Measurements from ENCODE around the gene GPRIN1. TPM values are rescaled to one million over a fixed set of nuclear protein-coding genes. Genes with fewer than 3 reads are reported as not detected.
"Not testable (repeated sequence)": the region's sequence is repeated elsewhere in the genome, so short reads cannot be mapped to it uniquely, and the experiment has no call there.

Gene GPRIN1
- total RNA-seq, 1 donor from 2014 or later = 1.1 TPM

DNA sequence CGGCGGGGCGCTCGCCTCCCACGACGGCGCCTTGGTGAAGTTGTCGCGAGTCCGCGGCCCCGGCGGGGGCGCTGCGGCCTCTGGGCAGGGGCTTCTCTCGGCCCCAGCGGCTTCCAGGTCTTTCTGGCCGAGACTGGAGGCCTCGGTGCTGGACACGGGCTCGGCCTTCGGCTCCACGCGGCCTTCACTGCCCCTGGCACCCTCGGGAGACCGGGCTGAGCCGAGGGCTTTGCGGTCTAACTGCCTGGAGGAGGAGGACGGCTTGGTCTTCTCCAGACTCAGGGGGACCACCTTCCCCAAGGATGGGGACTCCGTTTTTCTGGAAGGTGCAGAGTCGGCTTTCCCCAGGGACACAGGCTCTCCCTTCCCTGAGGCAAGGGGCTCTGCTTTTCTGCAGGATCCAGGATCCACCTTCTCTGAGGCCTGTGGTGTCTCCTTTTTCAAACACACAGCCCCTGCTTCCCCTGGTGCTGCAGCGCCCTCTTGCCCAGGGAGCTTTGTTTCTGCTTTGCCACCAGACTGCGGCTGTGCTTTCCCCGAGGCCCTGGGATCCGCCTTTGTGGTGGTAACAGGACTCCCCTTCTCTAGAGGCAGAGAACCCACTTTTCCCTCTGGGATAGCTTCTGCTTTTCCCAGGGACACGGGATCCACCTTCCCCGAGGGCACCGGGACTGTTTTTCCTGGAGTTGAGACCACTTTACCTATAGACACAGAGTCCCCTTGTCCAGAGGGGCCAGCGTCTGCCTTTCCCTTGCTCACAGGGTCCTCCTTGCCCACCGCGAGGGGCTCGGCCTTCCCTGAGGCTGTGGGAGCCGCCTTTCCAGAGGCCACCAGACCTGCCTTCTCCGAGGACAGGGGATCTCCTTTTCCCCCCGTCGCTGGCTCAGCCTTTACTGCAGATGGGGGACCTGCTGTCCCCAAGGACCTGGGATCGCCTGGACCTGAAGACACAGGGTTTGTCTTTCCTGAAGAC is 12.3 kb downstream of the GPRIN1 start:
- DNase-seq (ENCODE audit: low spot score) = no peak

DNA sequence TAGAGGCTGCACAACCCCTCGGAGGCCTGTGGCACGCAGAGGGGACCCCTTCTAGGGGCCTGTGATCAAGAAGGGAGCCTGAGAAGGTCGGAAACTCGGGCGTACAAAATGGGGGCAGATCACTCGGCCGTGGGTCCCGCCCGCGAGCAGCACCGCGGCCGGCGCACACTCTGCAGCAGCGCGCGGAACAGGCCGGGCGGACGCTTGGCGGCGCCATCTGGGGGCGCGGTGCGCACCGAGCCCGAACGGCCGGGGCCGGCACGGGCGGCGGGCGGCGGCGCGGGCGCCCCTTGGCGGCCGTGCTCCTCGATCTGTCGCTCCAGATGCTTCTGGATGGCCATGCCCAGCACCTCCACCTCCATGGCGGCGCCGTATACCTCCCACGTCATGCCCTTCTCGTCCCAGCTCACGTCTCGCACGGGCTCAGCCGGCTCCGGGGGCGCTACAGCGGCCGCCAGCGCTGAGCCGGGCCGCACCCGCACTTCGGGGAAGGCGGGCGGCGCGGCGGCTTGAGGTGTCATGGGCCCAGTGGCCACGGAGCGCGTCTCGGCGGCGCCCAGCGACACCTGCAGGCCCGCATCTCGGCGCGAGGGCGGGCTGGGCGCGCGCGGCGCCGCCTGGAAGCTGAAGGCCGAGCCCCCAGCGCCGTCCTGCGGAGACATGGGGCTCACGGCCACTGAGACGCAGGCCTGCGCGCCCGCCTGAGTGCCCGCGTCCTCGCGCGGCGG is 13.1 kb downstream of the GPRIN1 start:
- DNase-seq (ENCODE audit: low spot score) = peak; percentile 48

DNA sequence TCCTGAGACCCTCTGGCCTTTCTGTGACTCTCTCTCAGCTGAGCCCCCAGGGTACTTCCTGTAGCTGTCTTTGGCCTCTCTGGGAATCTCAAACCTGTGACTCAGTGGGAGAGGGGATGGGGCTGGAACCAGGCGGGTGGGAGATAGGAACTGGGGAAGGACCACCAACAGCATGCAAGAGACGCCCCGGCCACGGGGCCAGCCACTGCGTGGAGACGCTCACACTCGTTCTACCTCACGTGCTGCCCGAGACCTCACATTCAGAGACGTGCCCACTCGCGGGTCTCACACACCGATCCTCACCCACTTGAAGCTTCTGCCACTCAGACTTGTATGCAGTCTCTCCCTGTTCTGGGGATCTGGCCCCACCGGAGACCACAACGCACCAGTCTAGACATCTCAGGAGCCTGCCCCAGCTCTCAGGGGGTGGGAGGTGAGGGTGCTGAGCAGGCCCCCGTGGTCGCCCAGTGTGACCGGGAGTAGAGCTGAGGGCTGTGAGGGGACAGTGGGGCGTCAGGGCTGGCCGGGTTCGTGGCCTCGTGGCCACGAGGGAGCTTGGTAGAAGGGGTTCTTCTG is 13.8 kb downstream of the GPRIN1 start:
- DNase-seq (ENCODE audit: low spot score) = no peak

DNA sequence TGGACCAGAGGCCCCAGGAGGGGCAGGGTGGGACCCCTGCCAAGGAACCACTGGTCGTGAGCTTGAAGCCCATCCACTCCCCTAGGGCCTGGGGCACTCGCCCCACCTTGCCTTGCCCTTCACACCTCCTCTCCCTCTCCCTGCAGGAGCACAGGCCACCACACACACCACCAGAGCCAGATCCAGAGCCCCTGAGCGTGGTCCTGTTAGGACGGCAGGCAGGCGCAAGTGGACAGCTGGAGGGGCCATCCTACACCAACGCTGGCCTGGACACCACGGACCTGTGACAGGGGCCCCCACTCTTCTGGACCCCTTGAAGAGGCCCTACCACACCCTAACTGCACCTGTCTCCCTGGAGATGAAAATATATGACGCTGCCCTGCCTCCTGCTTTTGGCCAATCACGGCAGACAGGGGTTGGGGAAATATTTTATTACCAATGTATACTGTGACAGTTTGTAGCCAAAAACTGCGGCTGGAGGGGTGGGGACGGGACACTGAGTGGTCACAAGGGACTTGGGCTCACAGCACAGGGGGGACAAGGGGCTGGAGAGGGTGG is 14.5 kb downstream of the GPRIN1 start:
- no peak for DNase-seq (ENCODE audit: low spot score)

DNA sequence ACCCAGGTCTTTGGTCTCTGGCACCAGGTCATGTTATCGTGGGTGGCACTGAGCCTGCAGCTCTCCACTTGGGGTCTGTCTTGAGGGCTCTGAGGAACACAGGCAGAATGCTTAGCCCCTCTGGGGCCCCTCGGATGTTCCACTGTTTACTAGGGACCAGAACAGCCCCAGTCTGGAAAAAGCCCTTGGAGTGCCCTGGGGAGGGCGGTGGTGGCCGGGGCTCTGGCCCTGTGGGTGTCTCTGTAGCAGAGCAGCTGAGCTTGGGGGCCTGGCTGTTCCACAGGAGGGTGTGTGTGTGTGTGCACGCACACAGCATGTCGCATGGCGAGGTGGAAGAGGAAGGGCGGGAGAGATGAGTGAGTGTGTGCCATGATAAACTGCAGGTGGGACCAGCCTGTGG is 15.4 kb downstream of the GPRIN1 start:
- no peak for DNase-seq (ENCODE audit: low spot score)

DNA sequence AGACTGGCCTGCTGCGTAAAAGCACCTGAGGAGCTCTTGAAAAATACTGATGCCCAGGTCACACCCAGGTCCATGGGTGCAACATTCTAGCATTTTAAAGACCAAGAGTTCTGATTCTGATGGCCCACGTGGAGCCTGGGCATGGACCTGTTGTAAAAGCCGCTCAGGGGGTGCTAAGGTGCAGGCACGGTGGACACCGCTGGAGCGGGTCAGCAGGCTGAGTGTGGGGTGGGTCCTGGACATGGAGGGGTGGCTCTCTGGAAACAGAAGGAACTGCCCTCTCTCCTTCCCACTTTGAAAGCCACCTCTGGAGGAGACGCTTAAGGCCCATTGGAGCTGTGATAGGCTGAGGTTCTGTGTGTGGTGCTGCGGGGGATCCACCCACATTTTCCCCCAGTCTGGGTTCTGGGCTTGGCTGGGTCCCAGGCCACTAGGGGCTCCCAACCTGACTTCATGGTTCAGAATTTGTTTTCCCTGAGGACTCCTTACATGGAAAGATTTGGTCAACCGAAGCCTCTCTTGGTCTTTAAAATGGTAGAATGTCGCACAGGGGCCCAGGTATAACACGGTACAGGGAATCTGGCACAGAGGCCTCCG is 16.6 kb downstream of the GPRIN1 start:
- DNase-seq (ENCODE audit: low spot score) = no peak

DNA sequence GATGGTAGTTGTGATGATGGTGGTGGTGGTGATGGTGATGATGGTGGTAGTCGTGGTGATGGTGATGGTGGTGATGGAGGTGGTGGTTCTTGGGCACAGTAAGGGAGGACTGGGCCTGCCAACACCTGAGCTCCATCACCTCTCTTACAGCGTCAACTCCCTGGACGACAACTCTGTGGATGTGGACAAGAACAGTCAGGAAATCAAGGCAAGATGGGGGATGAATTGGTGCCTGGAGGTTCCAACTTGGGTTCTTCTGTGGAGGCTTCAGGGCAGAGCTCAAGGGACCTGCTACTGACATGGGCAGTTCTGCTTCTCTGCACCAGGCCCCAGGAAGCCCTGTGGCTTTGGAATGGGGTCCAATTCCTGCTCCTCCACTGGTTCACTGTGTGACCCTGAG is 17.4 kb downstream of the GPRIN1 start:
- no peak for DNase-seq (ENCODE audit: low spot score)

DNA sequence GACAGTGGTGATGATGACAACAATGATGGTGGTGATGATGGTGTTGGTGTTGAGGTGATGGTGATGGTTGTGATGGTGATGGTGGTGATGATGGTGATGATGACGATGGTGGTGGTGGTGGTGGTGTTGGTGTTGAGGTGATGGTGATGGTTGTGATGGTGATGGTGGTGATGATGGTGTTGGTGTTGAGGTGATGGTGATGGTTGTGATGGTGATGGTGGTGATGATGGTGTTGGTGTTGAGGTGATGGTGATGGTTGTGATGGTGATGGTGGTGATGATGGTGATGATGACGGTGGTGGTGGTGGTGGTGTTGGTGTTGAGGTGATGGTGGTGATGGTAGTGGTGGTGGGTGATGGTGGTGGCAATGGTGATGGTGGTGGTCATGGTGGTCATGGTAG is 18.3 kb downstream of the GPRIN1 start:
- not testable (repeated sequence) for DNase-seq (ENCODE audit: low spot score)

DNA sequence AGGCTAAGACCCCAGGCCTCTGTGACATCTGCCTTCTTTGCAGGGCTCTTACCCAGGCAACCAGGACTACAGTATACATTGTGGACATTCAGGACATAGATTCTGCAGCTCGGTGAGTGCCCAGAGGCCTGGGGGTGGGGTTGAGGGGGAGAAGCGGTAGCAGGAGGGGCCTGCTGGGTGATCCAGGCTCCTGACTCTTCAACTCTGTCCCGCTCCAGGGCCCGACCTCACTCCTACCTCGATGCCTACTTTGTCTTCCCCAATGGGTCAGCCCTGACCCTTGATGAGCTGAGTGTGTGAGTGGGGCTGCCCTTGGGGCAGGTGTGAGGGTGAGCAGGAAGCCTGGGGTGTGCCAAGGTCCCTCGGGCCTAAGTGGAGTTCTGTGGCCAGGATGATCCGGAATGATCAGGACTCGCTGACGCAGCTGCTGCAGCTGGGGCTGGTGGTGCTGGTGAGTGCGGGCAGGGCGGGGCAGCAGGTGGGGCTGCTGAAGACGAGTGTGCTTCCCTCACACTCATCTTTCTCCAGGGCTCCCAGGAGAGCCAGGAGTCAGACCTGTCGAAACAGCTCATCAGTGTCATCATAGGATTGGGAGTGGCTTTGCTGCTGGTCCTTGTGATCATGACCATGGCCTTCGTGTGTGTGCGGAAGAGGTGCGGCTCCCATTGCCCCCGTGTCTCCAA is 19.8 kb downstream of the GPRIN1 start:
- no peak for DNase-seq (ENCODE audit: low spot score)

DNA sequence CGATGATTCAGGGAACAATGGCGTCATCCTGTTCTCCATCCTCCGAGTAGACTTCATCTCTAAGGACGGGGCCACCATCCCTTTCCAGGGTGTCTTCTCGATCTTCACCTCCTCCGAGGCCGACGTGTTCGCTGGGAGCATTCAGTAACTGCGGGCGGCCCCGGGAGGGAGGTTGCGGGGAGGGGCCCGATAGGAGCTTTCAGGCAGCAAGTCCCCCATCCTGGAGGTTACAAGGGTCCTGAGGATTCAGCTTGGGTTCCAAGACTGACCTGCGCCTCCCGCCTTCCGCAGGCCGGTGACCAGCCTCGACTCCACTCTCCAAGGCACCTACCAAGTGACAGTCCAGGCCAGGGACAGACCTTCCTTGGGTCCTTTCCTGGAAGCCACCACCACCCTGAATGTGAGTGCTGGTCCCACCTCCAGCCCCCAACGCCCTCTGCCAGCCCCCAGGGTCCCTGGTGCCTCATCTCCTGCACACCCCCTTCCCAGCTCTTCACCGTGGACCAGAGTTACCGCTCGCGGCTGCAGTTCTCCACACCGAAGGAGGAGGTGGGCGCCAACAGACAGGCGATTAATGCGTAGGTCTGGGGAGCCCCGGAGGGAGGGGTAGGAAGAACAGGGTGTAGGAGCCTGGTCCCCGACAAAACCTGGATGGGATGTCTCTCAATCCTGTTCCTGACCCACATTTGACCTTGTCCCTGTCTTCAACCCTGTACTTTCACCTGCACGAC is 20.8 kb downstream of the GPRIN1 start:
- no peak for DNase-seq (ENCODE audit: low spot score)

DNA sequence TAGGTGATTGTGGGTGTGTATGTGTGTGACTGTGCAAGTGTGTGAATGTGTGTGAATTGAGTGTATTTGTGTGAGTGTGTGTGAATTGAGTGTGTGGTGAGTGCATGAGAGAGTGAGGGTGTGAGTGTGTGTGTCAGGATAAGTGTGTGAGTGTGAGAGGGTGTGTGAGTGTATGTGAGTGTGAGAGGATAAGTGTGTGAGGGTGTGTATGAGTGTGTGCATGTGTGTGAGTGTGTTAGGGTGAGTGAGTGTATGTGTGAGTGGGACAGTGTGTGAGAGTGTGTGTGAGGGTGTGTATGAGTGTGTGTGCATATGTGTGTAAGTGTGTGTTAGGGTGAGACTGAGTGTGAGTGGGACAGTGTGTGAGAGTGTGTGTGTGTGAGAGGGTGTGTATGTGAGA is 21.7 kb downstream of the GPRIN1 start:
- DNase-seq (ENCODE audit: low spot score) = no peak

DNA sequence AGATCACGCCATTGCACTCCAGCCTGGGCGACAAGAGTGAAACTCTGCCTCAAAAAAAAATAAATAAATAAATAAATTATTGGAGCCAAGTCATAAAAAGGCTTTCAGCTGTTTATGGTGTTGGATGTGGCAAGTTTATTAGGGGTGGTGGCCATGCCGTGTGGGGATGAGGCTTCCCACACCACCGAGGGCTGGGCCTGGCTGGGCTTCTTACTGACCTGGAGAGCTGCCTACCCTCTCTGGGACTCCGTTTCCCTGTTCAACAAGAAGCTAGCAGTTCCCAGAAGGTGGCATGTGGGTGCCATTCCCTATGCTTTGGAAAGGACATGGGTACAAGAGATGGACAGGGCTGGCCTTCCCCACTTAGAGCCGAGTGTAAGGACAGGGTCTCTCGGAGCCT is 22.6 kb downstream of the GPRIN1 start:
- DNase-seq (ENCODE audit: low spot score) = no peak

DNA sequence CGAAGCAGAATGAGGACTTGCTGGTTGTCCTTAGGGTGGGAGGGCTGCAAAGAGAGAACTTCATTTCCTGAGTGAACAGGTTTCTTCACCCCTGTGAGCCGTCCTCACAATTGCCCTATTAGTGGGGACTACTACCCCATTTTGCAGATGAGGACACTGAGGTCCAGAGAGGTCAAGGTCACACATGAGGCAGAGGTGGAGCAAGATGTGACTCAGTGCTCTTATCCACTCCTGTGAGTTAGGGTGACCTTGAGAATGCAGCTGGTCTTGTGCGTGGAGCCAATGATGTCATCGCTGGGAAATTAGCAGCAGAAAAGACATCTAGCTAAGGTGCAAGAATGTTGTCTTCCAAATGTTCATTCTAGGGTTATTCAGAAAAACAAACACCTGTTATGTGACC is 26.9 kb downstream of the GPRIN1 start:
- DNase-seq (ENCODE audit: low spot score) = no peak

DNA sequence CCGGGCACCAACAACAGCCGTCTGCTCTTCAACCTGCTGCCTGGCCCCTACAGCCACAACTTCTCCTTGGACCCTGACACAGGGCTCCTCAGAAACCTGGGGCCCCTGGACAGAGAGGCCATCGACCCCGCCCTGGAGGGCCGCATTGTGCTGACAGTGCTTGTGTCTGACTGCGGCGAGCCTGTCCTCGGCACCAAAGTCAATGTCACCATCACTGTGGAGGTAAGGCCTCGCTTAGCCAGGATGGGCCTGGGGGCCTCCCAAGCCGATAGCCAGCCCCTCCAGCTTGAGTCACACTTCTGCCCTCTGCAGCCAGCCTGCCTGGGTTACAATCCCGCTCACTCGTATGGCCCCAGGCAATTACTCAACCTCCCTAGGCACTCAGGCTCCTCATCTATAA is 28.6 kb downstream of the GPRIN1 start:
- no peak for DNase-seq (ENCODE audit: low spot score)

DNA sequence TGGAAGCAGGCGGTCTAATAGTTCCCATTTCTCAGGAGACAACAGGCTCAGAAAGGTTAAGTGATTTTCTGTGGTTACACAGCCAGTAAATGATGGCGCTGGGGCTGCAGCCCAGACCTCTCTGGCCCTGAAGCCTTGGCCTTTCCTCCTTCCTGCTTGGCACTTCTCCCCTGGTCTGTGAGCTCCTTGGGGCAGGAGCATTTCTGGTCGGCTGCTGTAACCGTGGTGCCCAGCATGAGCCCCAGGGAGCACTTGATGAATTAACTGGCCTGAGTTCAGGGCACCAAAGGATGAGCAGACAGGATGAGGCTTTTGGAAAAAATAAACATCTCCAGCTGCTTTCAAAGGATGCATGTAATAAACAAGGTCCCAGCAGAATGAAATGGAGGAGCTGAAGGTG is 30.6 kb downstream of the GPRIN1 start:
- no peak for DNase-seq (ENCODE audit: low spot score)

DNA sequence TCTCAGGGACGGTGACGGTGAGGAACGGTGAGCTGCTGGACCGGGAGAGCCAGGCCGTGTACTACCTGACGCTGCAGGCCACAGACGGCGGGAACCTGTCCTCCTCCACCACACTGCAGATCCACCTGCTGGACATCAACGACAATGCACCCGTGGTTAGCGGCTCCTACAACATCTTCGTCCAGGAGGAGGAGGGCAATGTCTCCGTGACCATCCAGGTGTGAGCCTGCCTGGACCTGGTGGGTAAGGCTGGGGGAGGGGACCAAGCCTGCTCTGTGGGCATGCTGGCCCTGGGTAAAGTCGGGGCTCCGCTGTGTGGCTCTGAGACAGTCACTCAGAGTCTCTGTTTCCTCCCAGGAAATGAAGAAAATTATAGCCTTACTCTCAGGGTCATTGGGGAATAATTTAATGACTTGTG is 31.6 kb downstream of the GPRIN1 start:
- DNase-seq (ENCODE audit: low spot score) = peak; percentile 53

DNA sequence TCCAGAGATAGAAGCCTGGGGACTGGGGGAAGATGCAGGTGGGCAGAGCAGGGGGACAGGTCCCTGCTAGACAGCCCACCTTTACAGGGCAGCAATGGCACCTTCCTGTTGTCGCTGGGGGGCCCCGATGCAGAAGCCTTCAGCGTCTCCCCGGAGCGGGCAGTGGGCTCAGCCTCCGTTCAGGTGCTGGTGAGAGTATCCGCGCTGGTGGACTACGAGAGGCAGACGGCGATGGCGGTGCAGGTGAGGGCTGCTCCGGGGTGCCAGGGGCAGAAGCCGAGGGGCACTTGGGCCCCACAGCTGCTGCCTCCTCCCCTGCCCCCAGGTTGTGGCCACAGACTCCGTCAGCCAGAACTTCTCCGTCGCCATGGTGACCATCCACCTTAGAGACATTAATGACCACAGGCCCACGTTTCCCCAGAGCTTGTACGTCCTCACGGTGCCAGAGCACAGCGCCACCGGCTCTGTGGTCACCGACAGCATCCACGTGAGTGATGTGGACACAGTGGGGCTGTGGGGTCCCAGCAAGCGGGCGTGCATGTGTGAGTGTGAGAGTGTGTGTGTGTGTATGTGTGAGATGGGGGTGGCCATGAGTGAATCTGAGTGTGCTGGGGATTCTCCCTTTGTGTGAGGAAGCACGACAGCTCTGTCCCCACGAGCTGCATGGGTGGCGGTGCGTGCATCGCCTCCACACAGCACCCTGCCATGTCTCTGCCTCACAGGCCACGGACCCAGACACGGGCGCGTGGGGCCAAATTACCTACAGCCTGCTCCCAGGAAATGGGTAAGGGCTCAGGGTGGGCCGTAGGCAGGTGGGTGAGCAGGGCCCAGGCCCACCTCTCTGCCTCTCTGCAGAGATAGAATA is 32.4 kb downstream of the GPRIN1 start:
- DNase-seq (ENCODE audit: low spot score) = no peak

DNA sequence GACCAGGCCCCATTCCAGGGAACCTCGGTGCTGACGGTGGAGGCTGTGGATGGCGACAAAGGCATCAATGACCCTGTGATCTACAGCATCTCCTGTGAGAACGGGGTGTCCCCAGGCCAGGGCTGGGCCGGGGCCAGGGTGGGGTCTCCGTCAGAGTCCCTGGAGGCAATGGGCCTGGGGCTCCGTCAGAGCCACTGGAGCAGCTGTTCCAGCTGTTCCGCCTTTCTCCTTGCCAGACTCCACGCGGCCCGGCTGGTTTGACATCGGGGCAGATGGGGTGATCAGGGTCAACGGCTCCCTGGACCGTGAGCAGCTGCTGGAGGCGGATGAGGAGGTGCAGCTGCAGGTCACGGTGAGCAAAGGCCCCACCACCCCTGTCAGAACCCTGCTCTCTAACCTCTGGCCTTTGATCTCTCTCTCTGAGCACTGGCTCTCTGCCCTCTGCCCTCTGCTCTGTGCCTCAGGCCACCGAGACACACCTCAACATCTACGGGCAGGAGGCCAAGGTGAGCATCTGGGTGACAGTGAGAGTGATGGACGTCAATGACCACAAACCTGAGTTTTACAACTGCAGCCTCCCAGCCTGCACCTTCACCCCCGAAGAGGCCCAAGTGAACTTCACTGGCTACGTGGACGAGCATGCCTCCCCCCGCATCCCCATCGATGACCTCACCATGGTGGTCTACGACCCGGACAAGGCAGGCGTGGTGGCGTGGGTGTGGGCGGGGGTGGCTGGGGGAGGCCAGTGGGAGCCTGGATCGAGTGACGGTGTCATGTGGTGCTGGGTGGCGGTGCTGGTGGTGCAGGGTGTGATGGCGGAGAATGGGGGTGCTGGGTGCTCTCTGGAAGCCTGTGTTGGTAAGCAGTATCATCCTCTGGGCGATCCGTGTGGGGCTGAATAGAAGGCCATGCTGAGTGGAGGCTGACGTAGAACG is 34.2 kb downstream of the GPRIN1 start:
- DNase-seq (ENCODE audit: low spot score) = no peak

DNA sequence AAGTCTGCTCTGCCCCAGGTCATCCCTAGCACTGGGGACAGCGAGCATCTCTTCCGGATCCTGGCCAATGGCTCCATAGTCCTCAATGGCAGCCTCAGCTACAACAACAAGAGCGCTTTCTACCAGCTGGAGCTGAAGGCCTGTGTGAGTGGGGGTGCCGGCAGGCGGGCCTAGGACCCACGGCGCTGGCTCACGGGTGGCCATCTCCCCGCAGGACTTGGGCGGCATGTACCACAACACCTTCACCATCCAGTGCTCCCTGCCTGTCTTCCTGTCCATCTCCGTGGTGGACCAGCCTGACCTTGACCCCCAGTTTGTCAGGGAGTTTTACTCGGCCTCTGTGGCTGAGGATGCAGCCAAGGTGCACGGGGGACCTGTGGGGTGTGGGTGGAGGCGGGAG is 34.9 kb downstream of the GPRIN1 start:
- no peak for DNase-seq (ENCODE audit: low spot score)
